ENCODE measurements around the gene APBB2.

GRCh38 chr4:40789031-40789430 is 425.3 kb downstream of the APBB2 start:
- no peak for TF ChIP-seq HDGF (IDR thresholded peaks at IDR 0.05)
- TF ChIP-seq ESRRA (IDR thresholded peaks at IDR 0.05; ENCODE audit: low read length): no peak
- TF ChIP-seq BRCA1 (IDR thresholded peaks at IDR 0.05; ENCODE audit: low read depth, low read length): no peak
- TF ChIP-seq SIN3A (IDR thresholded peaks at IDR 0.05; ENCODE audit: low read depth, low read length): no peak
- TF ChIP-seq IKZF1 (conservative IDR thresholded peaks at IDR 0.05): no peak
- TF ChIP-seq, protein P1, sequence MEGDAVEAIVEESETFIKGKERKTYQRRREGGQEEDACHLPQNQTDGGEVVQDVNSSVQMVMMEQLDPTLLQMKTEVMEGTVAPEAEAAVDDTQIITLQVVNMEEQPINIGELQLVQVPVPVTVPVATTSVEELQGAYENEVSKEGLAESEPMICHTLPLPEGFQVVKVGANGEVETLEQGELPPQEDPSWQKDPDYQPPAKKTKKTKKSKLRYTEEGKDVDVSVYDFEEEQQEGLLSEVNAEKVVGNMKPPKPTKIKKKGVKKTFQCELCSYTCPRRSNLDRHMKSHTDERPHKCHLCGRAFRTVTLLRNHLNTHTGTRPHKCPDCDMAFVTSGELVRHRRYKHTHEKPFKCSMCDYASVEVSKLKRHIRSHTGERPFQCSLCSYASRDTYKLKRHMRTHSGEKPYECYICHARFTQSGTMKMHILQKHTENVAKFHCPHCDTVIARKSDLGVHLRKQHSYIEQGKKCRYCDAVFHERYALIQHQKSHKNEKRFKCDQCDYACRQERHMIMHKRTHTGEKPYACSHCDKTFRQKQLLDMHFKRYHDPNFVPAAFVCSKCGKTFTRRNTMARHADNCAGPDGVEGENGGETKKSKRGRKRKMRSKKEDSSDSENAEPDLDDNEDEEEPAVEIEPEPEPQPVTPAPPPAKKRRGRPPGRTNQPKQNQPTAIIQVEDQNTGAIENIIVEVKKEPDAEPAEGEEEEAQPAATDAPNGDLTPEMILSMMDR (IDR thresholded peaks at IDR 0.05 in 2 of 3, conservative IDR thresholded peaks at IDR 0.05 in 1 of 3; ENCODE audit: control insufficient read depth in 2 of 3, extremely low read depth in 1 of 3, insufficient read depth in 1 of 3, low read depth in 3 of 3, low read length in 3 of 3): no peak
- no peak for TF ChIP-seq POLR2A (IDR thresholded peaks at IDR 0.05; ENCODE audit: low read depth, low read length)
- TF ChIP-seq EZH2 (IDR thresholded peaks at IDR 0.05; ENCODE audit: borderline replicate concordance, control insufficient read depth, low read depth, low read length): no peak
- no peak for TF ChIP-seq ZNF24 (IDR thresholded peaks at IDR 0.05)
- TF ChIP-seq BCL11A (IDR thresholded peaks at IDR 0.05; ENCODE audit: low read depth, low read length): no peak
- no peak for TF ChIP-seq CREB1 (IDR thresholded peaks at IDR 0.05; ENCODE audit: low read depth)
- TF ChIP-seq, protein P2, sequence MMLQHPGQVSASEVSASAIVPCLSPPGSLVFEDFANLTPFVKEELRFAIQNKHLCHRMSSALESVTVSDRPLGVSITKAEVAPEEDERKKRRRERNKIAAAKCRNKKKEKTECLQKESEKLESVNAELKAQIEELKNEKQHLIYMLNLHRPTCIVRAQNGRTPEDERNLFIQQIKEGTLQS (IDR thresholded peaks at IDR 0.05; ENCODE audit: borderline replicate concordance, extremely low read depth, low read depth, low read length): no peak
